Bronchial epithelial cell (primary cell): ENCODE data around the gene DTHD1. TPM values are rescaled to one million over a fixed set of nuclear protein-coding genes. Genes with fewer than 3 reads are reported as not detected.

Source experiments
- DNase-seq: peaks from one replicate; pipeline ENCODE4 v3.0.0-alpha.2; 2010; ENCODE audit warnings: low read depth
- FAIRE-seq: peaks from 2 replicates; lab custom pipeline; 2011; peaks lifted over from hg19 to GRCh38; lab: Jason Lieb, UNC
- H3K27me3 ChIP-seq: 2 replicates; pipeline ENCODE4 v1.5.1; 2011; ENCODE audit warnings: low read length; ENCODE audit not compliant: control insufficient read depth, insufficient read depth
- H3K36me3 ChIP-seq: 2 replicates; pipeline ENCODE4 v1.5.1; 2011; ENCODE audit warnings: low read length; ENCODE audit not compliant: control insufficient read depth, insufficient read depth
- H3K4me3 ChIP-seq: 2 replicates; pipeline ENCODE4 v1.5.1; 2011; ENCODE audit warnings: mild to moderate bottlenecking, low read depth, low read length, control low read depth
- CTCF ChIP-seq: IDR thresholded peaks from 2 replicates; pipeline ENCODE4 v1.5.1; 2011; ENCODE audit warnings: mild to moderate bottlenecking, moderate library complexity, low read length, control low read depth, inconsistent platforms; ENCODE audit not compliant: insufficient read depth, severe bottlenecking
- total RNA-seq: library from RNA; depleted of rRNA; stranded (reverse); fragments of >200 nt; gene quantifications from 2 replicates; pipeline ENCODE4 v1.2.1, GENCODE V29; 2014

Gene DTHD1
- total RNA-seq, 1 donor from 2014 or later = under 0.01 TPM

DNA sequence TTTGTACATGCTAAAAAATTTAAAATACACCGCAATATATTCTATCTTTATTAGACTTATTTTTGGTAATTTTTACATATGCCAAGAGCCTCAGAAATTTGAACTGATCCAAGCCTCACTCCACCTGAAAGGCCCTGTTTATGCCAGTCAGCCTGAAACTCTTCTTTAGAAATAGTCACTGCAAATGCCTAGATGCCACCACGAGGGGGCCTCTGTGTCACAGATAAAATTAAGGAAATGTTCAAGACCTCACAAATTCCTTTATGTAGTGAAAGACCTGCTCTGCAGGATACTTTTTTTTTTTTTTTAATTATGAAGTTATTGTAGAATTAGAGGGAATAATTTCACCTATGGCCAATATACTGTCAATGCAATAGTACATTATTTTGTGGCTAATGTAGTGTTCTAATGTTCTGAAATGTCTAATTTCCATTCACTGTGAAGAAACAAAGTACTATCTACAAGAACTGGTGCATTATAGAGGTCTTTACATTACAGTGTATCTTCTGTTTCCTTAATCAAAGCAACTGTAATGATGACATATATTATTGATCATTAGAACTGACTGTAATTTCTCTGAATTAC, 69.8 kb downstream of the DTHD1 start:
- peak; percentile 60 for TF ChIP-seq CTCF
- FAIRE-seq (no peak), DNase-seq (peak; percentile 60)
- H3K27me3 ChIP-seq = no peaks in the 10 kb centered on the region
- no peak overlapping the region for H3K4me3 ChIP-seq
- H3K36me3 ChIP-seq = no peaks in the 10 kb centered on the region

- no peak for FAIRE-seq
Observed at GRCh38 chr4:36353998-36354397, 72.6 kb downstream of the DTHD1 start.

DNA sequence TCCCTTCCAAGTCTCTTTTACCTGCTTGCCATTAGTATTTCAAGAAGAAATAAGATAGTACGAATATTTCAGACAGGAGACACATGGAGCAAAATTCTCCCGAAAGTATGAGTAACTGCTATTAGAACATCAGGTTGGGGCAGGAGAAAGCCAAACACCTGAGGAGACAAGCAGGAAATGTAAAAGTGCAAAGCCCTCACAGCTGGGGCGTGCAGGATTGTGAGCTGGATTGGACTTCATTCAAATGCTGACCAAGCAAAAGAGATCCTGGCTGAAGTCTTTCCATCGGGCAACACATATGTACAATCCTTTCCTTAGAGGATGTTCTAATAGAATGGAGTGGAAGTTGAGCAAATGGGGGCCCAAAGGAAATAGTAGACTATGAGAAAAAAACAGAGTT, 76.8 kb downstream of the DTHD1 start:
- peak; percentile 32 for FAIRE-seq
- Histone ChIP-seq H3K36me3 (no peaks in the 10 kb centered on the region), H3K27me3 (no peaks in the 10 kb centered on the region), H3K4me3 (no peak overlapping the region)
- DNase-seq = peak; percentile 71
- no peak for TF ChIP-seq CTCF

More at GRCh38 chr4:36353998-36354397, 72.6 kb downstream of the DTHD1 start:
- no peak for DNase-seq
- H3K27me3 ChIP-seq = no peaks in the 10 kb centered on the region
- H3K36me3 ChIP-seq = no peaks in the 10 kb centered on the region
- no peak for TF ChIP-seq CTCF
- no peak overlapping the region for H3K4me3 ChIP-seq

- no peaks in the 10 kb centered on the region for H3K36me3 ChIP-seq
- TF ChIP-seq CTCF = no peak
- FAIRE-seq = no peak
- DNase-seq = no peak
- H3K4me3 ChIP-seq = no peak overlapping the region
- no peaks in the 10 kb centered on the region for H3K27me3 ChIP-seq
Observed at GRCh38 chr4:36360755-36361154, 79.3 kb downstream of the DTHD1 start.

DNA sequence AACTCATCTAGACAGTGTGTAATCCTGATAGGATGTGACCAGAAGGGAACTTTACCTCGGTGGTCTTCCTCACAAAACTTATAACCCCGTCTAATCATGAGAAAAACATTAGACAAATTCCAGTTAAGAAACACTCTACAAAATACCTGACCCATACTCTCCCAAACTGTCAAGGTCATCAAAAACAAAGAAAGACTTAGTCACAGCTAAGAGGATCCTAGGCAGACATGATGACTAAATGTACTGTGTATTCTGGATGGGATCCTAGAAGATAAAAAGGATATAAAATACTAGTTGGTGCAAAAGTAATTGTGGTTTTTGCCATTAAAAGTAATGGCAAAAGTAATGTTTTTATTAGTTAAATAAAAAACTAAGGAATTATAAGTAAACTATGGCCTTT, 81.6 kb downstream of the DTHD1 start:
- DNase-seq = peak; percentile 65
- H3K36me3 ChIP-seq = no peaks in the 10 kb centered on the region
- H3K4me3 ChIP-seq = no peak overlapping the region
- FAIRE-seq = no peak
- no peak for TF ChIP-seq CTCF
- H3K27me3 ChIP-seq = no peaks in the 10 kb centered on the region

- no peak for TF ChIP-seq CTCF
- FAIRE-seq = no peak
- Histone ChIP-seq H3K36me3 (no peaks in the 10 kb centered on the region), H3K27me3 (no peaks in the 10 kb centered on the region), H3K4me3 (no peak overlapping the region)
- no peak for DNase-seq
Observed at GRCh38 chr4:36374836-36375511, 93.6 kb downstream of the DTHD1 start.
